Forelimb muscle (tissue), 1 donor: ENCODE data around the gene SNRNP40. TPM values are rescaled to one million over a fixed set of nuclear protein-coding genes. Genes with fewer than 3 reads are reported as not detected.
"Not testable (repeated sequence)": the region's sequence is repeated elsewhere in the genome, so short reads cannot be mapped to it uniquely, and the experiment has no call there.

Experiments
- DNase-seq: peaks from one replicate; pipeline ENCODE4 v3.0.0-alpha.2; 2013; ENCODE audit warnings: low read depth
- polyA plus RNA-seq: library from polyadenylated mRNA; unstranded; fragments of 120-200 nt; gene quantifications from one replicate; pipeline ENCODE4 v1.2.1, GENCODE V29; 2013; ENCODE audit not compliant: insufficient read length

The SNRNP40 gene
- polyA plus RNA-seq, 1 donor, result 36.7 TPM

DNA sequence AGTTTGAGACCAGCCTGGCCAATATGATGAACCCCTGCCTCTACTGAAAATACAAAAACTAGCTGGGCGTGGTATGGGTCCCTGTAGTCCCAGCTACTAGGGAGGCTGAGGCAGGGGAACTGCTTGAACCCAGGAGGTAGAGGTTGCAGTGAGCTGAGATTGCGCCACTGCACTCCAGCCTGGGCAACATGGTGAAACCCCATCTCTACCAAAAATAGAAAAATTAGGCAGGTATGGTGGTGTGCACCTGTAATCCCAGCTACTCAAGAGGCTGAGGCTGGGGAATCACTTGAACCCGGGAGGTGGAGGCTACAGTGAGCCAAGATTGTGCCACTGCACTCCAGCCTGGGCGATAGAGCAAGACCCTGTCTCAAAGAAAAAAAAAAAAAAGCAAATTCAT is 8.8 kb downstream of the SNRNP40 start:
- not testable (repeated sequence) for DNase-seq

DNA sequence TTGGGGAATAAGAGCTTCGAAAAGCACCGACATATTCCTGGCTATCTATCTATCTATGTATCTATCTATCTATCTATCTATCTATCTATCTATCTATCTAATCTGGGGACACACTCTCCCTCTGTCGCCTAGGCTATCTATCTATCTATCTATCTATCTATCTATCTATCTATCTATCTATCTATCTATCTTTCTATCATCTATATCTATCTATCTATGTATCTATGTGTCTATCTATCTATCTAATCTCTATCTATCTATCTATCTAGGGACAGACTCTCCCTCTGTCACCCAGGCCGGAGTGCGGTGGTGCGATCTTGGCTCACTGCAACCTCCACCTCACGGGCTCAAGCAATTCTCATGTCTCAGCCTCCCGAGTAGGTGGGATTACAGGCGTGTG is 14.2 kb downstream of the SNRNP40 start:
- DNase-seq, result not testable (repeated sequence)

DNA sequence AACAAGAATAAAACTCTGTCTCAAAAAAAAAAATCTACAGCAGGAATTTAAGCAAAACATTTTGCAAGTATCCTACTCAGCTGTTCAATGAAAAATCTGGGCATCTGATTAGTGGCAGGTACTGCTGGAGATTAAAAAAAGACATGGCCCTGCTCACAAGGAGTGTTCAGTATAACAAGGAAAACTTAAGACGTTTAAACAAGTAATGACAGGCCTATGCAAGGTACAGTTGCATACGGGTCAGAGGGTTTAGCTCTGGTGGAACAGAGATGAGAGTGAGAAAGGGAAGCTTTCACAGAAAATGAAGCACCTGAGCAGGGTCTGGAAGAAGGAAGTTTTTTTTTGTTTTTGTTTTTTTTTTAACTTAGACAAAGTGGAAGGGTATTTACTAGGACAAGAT is 23.0 kb downstream of the SNRNP40 start:
- DNase-seq, result no peak

DNA sequence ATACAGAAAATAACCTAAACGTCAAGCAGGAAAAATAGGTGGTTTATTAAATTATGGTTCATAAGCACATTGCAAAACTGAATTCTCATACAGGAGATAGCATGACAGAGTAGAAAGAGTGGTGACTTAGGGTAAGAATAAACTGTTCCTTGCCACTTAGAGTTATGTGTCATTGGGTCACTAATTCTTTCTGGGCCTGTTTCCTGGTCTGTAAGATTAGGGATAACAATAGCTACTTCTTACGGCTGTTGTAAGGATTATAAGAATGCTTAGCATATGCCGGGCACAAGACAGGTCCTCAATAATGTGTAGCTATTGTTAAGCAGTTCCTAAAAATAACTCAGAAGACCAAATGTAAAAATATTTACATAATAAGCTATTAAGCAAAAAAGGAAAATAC is 24.2 kb downstream of the SNRNP40 start:
- no peak for DNase-seq

DNA sequence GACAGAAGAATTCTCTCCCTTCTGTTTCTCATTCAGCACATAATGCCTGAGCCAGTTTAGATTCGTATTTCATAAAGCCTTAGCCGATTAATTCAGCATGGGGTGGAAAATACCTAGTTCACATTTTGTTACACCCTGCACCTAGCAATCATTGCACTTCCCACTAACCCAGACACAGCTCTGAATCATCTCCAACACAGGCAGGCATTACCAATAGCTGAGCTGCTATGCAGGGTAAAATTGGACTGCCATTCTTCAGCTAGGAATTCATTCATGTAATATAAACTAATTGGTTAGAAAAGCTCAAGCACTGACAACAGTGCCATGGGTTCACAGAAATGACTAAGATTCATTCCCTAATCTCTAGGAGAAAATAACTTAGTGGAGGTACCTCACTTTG is 30.0 kb downstream of the SNRNP40 start:
- DNase-seq, result no peak

DNA sequence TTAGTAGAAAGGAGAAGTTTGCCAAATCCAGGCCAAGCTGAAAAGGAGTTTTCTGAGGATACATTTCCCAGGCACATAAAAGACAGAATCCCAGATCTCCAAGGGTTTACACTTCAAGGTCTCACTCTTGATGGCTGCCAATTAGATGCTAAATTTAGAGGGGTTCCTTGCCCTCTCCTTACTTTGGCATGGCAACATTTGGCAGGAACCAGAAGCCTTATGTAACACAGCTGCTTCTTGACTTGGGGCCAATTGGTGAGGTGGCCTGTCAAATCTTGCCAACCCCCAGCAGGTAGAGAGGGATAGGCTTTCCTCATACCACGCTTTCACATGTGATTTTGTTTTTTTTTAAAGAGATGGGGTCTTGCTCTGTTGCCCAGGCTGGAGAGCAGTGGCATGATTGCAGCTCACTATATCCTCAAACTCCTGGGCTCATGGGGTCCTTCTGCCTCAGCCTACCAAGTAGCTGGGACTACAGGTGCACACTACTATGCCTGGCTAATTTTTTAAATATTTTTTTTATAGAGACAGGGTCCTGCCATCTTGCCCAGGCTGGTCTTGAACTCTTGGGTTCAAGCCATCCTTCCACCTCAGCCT is 31.7 kb downstream of the SNRNP40 start:
- DNase-seq, result no peak

DNA sequence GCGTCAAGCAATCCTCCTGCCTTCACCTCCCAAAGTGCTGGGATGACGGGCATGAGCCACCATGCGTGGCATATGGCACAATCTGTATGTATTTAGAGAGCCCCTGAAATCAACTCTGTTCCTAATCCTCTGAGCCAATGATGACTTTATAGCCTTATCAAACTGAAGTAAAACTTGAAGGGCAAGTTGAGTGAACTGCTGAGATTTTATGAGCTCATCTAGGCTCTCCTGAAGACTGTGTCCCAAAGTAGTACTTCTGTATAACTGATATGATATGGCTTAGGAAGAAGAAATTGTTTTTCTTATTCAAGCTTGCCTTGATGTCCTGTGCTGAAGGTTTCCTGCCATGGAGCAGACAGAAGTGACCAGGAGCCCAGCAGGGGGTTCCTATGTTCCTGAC is 33.2 kb downstream of the SNRNP40 start:
- no peak for DNase-seq

DNA sequence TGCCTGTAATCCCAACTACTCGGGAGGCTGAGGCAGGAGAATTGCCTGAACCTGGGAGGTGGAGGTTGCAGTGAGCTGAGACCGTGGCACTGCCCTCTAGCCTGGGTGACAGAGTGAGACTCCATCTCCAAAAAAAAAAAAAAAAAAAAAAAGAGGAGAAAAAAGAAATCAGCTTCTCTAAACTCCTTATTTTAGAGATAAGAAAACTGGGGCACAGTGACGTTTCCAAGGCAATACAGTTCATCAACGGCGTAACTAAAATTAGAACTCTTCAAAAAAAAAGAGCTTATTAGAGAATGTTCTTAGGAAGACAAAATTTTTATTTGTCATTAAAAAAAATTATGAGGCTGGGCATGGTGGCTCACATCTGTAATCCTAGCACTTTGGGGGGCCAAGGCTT is 34.2 kb downstream of the SNRNP40 start:
- not testable (repeated sequence) for DNase-seq

DNA sequence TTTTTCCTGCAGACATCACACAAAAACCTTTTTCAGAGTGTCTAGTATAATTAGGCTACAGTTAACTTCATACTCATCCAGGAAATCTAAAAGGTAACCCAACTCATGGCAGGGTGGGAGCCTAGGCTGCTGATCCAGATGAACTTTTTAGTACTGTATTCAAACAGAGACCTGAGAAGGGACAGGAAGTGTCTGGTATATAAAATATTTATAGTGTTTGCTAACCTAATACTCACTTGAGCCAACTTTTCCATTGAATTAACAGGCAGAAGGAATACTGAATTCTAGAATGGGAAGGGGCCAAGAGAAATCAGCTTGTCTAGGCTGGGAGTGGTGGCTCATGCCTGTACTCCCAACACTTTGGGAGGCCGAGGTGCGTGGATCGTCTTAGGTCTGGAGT is 34.7 kb downstream of the SNRNP40 start:
- DNase-seq, result no peak

DNA sequence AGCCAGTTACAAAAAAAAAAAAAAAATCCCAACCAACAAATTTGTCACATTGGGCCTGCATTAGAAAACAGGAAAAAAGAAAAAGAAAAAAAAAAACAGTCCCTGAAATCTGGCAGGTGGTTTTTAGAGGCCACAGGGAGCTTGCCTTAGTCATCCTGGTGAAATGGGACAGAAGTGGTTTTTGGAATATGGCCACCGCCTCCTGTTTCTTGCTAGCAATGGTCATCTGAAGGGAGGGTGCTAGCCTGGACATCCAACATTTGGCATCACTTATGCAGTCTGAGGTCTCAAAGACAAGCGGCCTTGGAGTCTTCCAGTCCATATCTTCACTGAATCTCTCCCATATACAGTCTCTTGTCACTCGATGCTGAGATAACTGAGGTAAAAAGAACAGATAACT is 36.8 kb downstream of the SNRNP40 start:
- DNase-seq, result no peak

DNA sequence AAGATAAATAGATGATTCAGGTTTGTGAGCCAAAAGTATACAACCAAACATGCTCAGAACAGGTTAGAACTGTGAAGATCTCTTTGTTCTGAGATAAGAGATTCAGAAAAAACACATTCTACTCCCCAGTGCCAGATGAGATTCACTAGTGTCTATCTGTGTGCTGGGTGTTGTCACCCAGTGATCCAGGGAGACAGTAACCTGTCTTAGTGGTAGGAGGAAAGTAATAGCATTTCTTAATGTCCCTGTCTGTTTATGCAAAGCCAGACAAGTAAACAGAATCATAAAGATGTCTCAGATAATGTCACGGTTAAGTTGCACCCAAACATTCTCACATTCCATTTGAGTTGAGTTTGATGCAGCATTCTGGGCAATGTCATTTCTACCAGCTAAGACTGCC is 38.0 kb downstream of the SNRNP40 start:
- DNase-seq, result no peak

DNA sequence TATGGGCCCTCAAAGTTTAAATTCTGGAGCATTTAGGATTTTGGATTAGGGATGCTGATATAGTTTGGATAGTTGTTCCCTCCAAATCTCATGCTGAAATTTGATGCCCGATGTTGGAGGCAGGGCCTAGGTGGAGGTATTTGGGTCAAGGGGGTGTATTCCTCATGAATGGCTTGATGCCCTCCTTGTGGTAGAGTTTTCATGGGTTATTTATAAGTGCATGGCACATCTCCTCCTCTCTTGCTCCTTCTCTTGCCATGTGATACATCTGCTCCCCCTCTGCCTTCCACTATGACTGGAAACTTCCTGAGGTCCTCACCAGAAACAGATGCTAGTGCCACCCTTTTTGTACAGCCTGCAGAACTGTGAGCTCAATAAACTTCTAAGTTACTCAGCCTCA is 39.4 kb downstream of the SNRNP40 start:
- no peak for DNase-seq

DNA sequence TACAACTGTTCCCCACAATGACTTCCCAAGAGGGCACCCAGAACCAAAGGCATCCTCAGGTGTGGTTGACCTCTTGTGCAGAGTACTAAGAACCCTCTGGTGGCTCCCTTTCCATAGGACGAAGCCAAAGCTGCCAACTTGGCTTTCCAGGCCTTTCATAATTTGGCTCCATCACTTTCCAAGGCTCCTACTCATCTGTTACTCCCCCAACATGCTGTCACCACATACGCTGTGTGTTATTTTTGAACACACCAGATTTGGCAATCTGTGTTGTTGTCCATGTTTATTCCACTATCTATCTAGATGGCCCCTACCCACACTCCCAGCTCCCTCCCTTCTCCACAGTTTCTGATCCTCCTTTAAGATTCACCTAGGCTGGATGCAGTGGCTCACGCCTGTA is 46.7 kb downstream of the SNRNP40 start:
- no peak for DNase-seq

DNA sequence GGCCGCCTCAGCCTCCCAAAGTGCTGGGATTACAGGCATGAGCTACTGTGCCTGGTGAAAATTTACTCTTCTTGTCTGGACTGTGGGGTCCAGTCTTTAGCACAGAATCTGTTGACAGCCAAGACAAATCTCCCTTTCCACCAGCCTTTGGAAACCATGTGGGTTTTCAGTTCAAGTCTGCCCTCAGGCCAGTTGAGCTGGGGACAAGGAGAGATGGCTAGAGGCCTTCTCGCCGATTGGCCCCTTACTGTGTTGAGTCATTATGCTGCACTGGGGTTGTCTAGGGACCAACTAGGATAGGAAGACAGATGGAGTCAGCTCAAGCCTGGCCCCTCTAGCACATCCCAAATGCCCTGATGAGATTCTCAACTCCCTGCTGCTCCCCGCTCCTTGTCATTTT is 48.3 kb downstream of the SNRNP40 start:
- DNase-seq, result no peak

DNA sequence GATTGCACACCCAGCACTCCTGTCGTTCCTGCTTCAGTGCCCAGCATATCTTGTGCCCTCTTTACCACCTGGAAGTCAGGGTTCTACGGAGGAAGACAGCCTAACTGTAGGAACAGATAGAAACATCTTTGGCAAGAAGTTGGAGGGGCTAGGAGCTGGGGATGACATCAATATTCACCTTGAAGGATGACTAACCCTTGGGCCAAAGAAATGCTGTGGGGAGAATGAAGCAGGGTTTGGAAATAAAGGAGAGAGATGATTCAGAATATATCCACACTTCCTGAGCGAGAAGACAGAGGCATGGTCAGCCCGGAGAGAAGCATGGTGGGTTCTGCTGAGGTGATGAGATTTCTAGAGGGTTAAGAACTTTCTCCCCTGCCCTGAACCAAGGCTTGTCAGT is 52.3 kb downstream of the SNRNP40 start:
- DNase-seq, result no peak

DNA sequence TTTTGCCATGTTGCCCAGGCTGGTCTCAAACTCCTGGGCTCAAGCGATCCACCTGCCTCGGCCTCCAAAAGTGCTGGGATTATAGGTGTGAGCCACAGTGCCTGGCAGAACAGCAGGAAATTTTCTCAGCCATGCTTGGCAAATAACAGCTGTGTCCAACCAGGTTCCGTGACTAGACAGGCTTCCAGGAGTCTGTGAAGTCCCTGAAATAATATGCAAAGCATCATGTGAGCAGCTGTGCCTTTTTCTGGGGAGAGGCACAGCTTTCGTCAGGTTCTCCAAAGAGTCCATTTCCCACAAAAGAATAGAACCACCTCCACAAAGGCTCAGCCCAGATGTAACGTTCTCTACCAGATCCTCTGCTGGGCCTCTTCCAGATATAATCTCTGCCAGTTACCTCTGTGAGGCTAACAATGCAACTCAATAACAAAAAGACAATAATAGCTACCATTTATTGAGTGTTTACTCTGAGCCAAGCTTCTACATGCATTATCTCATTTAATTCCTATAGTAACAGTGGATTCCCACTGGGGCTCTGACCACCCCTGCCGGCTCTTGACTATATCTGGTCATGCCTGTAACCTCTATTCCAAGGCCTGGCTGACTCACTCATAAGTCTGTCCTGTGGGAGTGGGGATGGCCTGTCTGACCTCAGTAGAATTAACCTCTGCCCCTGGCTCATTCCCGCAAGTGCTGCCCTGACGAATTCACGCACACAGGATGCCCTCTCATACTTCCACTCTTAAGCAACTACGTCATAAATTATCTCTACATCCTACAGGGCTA is 52.9 kb downstream of the SNRNP40 start:
- DNase-seq, result no peak

DNA sequence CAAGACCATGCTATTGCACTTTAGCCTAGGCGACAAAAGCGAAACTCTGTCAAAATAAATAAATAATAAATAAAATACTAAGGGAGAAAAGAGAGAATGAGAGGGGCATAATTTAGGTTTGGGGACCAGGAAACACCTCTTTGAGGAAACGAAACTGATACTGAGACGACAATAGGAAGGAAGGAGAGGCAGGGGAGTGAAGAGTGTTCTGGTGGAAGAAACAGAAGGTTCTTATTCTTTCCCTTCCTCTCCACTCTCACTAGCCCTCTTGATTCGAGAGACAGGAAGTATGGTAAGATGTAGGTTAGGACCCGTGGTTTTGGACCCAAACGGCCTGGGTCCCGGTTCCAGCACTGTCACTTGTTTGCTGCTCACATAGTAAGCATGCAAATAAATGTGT is 55.3 kb downstream of the SNRNP40 start:
- DNase-seq, result no peak

DNA sequence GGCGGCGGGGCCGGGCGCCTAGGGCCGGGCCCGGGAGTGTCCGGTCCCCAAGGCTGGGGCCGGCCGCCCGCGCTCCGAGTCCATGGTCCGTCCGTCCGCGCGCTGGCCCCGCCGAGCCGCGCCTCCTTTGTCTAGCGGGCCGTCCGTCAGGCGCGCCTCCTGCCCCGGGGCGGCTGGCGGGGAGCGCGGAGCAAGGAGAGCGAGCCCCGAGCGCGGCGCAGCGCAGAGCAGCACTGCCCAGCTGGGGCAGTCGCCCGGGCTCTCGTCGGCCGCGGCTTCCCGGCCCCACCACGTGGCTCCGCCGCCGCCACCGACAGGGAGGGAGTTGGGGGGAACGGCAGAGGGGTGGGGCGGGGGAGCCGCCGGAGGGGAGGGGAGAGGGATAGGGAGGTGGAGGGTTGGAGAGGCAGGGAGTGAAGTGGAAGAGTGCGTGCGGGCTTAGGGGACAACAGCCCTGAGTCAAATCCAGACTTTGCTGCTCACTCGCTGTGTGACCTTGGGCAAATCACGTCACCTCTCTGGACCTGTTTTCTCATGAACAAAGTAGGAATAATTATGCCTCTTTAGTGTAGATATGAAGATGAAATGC is 56.8 kb downstream of the SNRNP40 start, which contains the start of gene NKAIN1:
Gene NKAIN1, minus strand, starts transcription at position 235 of the 589 bp plus-strand sequence. CDS start 340 bp downstream, outside the sequence.
- no peak for DNase-seq

DNA sequence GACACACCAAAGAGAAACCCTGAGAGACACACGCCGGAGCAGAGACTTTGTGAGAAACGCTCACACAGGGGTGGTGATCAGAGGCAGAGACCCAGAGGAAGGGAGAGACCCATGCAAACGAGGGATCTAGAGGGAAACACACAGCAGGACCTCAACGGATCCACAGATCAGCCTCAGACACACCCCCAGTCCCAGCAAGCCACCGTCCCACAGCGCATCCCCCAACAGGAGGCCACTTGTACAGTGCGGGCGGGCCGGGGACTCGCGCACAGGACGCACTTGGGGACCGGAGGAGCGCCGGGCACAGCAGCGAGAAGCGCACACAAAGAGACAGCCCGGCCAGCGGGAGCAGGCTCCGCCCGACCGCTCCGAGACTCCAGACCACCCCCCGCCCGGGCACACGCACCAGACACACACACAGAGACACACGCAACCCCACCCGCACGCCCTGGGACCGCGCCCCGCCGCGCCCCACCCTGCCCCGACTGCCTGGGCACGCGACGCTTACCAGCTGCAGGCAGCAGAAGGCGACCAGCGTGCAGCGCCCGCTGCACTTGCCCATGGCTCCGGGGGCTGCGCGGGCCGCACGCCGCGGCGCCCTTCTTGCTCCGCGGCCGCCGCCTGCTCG is 57.5 kb downstream of the SNRNP40 start:
- no peak for DNase-seq

DNA sequence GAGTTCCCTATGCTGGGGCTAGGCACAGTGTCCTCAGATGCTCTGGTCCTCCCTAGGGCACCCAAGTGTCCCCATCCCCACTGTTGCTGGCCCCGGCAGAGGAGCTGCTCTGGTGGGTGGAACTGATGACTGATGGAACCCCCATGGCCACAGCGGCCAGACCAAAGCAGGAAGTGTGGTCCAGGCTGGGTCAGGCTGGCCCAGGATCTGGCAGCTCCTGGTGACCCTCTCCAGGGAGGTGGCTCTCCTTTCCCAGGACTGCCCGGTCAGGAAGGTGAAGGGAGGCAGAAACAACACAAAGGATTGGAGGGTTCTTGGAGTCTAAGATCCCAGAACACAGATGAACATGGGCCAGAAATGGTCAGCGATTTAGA is 58.0 kb downstream of the SNRNP40 start:
- DNase-seq, result no peak

DNA sequence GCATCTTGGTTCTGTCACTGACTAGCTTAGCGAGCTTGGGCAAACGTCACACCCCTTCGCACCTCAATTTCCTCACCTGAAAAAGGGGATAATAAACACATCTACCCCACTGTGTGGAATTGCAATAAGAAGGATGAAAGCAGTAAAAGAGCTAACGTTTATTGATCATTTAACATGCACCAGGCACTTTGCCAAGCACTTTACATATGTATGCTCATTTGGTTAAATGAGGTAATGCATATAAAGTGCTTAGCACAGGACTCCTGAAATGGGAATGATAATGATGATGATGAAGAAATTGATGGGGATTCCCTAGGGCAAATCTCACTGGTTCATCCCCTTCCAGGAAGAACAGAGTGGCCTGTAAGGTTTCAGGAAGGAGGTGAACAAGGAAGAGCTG is 61.7 kb downstream of the SNRNP40 start:
- DNase-seq, result no peak

DNA sequence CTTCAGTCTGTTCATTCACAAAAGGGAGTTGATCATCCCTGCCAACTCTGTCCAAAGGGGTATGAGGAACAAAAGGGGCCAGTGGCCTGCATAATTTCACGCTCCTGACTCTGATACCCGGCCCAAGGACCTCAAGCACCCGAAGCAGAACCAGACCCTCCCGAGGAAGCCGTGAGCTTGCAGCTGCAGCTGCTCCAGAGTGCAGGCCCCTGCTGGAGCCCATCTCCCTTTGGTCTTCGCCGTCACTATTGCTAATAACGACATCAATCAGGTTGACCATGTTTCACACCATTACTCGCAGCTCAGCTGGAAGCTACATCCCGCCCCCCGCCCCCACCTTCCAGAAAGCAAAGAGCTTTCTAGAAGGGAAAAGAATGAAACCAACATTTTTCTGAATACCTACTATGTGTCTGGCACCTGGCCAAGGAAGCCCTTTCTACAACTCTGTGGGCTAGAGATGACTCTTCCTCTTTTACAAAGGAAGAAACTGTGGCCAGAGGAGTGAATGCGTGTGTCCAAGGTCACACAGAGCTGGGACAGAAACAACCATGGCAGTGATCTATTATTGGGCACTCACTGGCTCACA is 62.4 kb downstream of the SNRNP40 start:
- no peak for DNase-seq
